Left cardiac atrium (tissue), 4 donors: Measurements from ENCODE around the gene TC2N. TPM values are rescaled to one million over a fixed set of nuclear protein-coding genes. Genes with fewer than 3 reads are reported as not detected.
"Not testable (repeated sequence)": the region's sequence is repeated elsewhere in the genome, so short reads cannot be mapped to it uniquely, and the experiment has no call there.

Source experiments
- ATAC-seq, 2 donors: fragments of 200-7000 bp; cut with Tn5 transposase; one replicate each; pipeline ENCODE4 v1.9.1; 2020; ENCODE audit warnings: mild to moderate bottlenecking in 2 of 2, moderate library complexity in 2 of 2
- DNase-seq: peaks from one replicate; pipeline ENCODE4 v3.0.0-alpha.2; 2020
- intact Hi-C, 2 donors: fragments of 100-400 bp; cut with DNase I; formaldehyde crosslinking; loops; one replicate each; pipeline versions ENCODE4 v1.14.1 to v1.15.1; 2022 to 2023
- total RNA-seq, 2 donors: library from RNA; stranded (reverse); fragmentation: NEBNext Ultra II Directional; extraction: Animal tissue kit (Norgen Biotek cat#: 25700); gene quantifications; one replicate each; pipeline ENCODE4 v1.2.1, GENCODE V29; 2021
- donor health status: DM: no; HTN: yes; CAD: no.
- donor health status: DM: no; HTN: yes; CAD: no; lungs with severe emphysema.
- donor health status: DM: yes; HTN: yes; CAD: no.
- donor health status: Dilated cardiomyopathy.

The TC2N gene
- total RNA-seq, 2 donors from 2014 or later = 9.8 to 20.8 TPM

DNA sequence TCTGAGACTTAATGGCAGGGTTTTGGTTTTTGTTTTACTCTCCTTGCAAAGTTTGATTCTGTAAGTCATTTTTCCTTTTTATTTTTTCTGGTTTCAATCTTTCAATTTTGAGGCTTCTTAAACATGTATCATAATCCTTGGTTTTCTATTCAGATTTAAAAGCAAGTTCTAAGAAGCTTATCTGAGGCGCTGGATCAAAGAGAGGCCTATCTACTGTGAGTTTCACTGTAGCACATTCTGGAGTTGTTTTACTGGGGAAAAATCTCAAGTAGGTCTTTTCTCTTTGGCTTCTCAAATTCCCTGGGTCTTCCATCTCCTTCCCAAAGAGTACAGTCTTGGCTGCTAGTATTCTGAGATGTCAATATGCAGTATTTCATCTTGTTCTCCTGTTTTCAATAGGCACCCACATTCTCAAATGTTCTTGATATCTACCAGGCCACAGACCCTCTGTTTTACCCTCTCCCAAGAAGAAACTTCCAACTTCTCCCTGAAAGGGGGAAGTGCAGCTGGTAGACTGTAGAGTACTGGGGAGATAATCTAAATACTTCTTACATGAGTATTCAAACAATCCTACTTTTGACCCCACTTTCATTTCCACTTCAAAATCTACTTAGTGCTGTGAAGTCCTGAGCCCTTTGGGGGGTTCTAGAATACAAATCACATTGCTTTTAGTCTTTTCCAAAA is 124.6 kb downstream of the TC2N start:
- no peak for ATAC-seq
- no peak for DNase-seq
- intact Hi-C loops = no loop called here

DNA sequence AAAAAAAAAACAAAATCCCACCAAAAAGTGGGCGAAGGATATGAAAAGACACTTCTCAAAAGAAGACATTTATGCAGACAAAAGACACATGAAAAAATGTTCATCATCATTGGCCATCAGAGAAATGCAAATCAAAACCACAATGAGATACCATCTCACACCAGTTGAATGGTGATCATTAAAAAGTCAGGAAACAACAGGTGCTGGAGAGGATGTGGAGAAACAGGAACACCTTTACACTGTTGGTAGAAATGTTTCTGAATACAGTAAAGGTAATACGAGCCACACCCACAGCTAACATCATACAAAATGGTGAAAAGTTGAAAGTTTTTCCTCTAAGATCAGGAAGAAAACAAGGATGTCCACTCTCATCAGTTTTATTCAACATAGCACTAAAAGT is 127.5 kb downstream of the TC2N start:
- ATAC-seq, DNase-seq, intact Hi-C loops: not testable (repeated sequence)

DNA sequence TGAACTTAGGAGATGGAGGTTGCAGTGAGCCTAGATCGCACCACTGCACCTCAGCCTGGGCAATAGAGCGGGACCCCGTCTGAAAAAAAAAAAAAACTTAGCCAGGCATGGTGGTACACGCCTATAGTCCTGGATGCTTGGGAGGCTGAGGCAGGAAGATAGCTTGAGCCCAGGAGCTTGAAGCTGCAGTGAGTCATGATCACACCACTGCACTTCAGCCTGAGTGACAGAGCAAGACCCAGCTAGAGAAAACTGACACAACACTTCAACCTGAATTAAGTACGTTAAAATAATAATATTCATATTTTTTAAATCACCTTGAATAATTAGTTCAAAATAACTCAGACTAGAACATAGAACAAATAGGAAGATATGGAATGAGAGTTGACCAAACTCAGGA is 129.7 kb downstream of the TC2N start:
- ATAC-seq = no peak
- DNase-seq = no peak
- intact Hi-C loops = no loop called here

DNA sequence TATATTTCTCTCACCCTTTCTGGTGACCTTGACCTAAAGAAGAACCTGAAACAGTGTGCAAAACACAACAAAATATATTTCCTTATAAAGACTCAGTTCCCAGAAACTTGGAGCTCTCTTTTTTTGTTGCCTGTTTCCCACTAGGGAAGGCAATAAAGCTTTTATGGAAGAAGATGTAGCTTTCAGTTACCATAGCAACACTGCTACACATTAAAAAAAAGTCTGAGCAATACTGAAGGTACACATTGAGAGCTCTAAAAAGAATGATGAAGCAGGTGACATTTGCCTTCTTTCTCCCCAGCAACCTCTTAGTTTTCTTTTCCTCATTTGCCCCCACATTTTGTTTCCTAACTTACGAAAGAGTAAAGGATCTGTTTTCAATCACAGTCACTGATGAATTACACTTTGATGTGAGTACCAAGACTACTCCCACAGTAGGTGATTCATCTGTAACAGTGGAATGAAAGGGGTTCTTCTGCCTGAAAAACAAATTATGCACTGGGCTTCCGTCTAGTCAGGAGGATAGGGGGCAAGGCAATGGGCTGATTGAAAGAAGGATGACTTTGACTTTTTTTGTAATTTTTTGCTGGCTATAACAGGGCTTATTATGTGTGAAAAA is 134.4 kb downstream of the TC2N start:
- ATAC-seq (no peak), DNase-seq (no peak)
- intact Hi-C loops = no loop called here

DNA sequence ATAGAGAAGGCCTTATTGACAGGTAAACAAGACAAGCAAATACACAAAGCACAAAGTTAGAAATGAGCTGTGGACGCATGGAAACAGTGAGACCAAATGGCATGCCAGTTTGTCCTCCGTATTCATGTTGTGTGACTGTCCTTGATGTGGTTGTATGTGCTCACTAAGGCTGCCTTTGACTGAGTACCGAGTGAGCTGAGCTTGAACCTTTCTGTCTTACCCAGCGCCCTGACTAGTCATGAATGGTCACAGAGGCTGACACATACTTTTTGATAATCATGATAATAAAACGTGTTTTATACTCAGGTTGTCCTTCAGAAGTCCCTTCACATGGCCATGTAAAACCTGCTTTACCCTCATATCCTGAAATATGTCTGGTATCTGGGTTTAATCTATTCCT is 134.9 kb downstream of the TC2N start:
- intact Hi-C loops = no loop called here
- DNase-seq = no peak

DNA sequence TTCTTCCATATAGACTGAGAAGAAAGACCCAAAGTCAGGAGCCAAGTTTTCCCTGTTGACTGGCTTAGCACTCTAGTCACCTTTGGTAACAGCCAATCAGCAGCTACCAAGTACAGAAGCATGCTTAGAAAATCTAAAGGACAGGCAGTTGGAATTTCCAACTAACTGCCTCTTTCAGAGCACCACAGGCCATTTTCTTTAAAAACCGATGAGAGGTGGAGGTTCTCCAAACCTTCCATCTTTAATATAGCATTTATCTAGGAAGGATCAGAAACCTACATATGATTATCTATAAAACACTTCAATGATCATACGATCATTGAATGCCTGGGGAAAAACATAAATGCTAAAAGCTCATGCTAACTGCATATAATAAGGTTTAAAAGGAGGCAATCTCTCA is 135.3 kb downstream of the TC2N start, which contains the start of gene CATSPERB:
CATSPERB (minus strand) TSS at position 101 of the 400 bp plus-strand sequence. CDS start 2,607 bp downstream, outside the sequence.
- intact Hi-C loops = no loop called here
- DNase-seq (no peak), ATAC-seq (no peak)

More for the DNA sequence above, 134.9 kb downstream of the TC2N start:
- no peak for ATAC-seq

DNA sequence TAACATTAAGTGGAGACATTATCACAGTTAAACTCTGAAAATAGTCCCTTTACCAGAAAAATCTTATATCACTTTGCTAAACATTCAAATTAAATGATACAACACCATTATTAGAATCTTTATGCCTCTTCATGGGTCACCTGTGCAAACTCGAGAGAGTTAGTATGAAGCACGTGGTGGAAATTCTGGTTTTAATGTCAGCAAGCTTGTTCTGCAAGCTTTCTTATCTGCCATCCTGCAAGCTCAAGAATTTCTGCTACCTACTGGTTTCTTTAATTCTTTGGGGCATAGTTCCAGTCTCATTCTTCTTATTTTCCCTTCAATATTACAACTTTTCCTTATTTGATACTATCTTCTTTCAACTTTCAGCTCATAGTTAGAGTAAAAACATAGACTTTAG is 136.3 kb downstream of the TC2N start:
- intact Hi-C loops = no loop called here
- DNase-seq (no peak), ATAC-seq (no peak)

DNA sequence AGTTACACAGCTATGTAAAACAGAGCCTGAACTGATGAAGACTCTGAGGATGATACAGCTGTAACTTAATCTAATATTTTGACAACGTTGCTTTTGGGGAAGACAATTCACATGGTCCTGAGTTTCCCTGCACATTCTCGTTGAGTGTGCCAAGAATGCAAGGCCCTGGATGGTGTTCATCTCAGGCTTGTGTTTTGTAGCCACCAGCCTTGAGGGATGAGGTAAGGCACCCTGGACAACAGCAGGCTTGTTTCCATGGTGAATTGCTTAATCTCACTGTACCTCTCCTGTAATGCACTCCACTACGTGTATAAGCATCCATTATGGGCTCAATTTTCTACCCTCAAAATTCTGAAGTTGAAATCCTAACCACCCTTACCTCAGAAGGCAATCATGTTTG is 137.6 kb downstream of the TC2N start:
- ATAC-seq (no peak), DNase-seq (no peak)
- intact Hi-C loops = no loop called here

Other genes starting within 250 kb of the TC2N start
- gene CATSPERB, start 135.4 kb downstream of the TC2N start, total RNA-seq = 1 to 10 TPM; 1.8 to 2.3 TPM
- gene FBLN5, start 80.2 kb upstream of the TC2N start, total RNA-seq = 100 to 1,000 TPM; 121 to 122 TPM
- gene TRIP11, start 172.5 kb upstream of the TC2N start, total RNA-seq = 10 to 100 TPM; 54.2 to 59.2 TPM
- 10 to 100 TPM; 17.2 to 21.4 TPM for gene ATXN3, start 239.0 kb upstream of the TC2N start, total RNA-seq